IMR-90 (cell line): ENCODE data around the gene MARCKSL1. TPM values are rescaled to one million over a fixed set of nuclear protein-coding genes. Genes with fewer than 3 reads are reported as not detected.
A peak's percentile ranks its signal among the peaks of the same experiment; 100 is the strongest.

ENCODE experiments used
- ATAC-seq: fragments of 200-7000 bp; cut with Tn5 transposase; 2 replicates; pipeline ENCODE4 v1.9.1; 2020; ENCODE audit warnings: low read depth, mild to moderate bottlenecking, moderate library complexity
- BruUV-seq: library from RNA; stranded (reverse); fragments of 400-500 nt; replicated peaks from 2 replicates; lab custom pipeline; 2021; lab: Mats Ljungman, UMichigan
- CTCF ChIA-PET: fragments of 300-600 bp; formaldehyde crosslinking; extraction: SDS; loops from one replicate; lab custom pipeline; 2021; ENCODE audit warnings: antibody characterized with exemption; lab: Yijun Ruan, JAX
- POLR2A ChIA-PET: fragments of 300-600 bp; sonication (Branson Sonifier 250); formaldehyde crosslinking; loops from one replicate; lab custom pipeline; 2022; ENCODE audit warnings: antibody characterized with exemption; ENCODE audit not compliant: unreplicated experiment; lab: Charles Lee
- DNase-seq: peaks from one replicate; pipeline ENCODE4 v3.0.0; 2013
- H2AFZ ChIP-seq: replicated peaks from 2 replicates; pipeline ENCODE3; 2013; ENCODE audit warnings: low read length, mild to moderate bottlenecking; ENCODE audit not compliant: poor library complexity
- H2AK5ac ChIP-seq: 2 replicates; pipeline ENCODE4 v1.6.1; 2013; ENCODE audit warnings: low read depth, low read length, inconsistent platforms
- H2AK9ac ChIP-seq: replicated peaks from 2 replicates; pipeline ENCODE3; 2013; ENCODE audit warnings: mild to moderate bottlenecking, low read depth, low read length, moderate library complexity; ENCODE audit not compliant: poor library complexity
- H2BK120ac ChIP-seq: 2 replicates; pipeline ENCODE4 v1.6.1; 2013; ENCODE audit warnings: low read depth, low read length, inconsistent platforms
- H2BK15ac ChIP-seq: 3 replicates; pipeline ENCODE4 v1.6.1; 2013; ENCODE audit warnings: low read depth, low read length, inconsistent platforms
- H2BK20ac ChIP-seq: 2 replicates; pipeline ENCODE4 v1.6.1; 2013; ENCODE audit warnings: low read depth, mild to moderate bottlenecking, inconsistent platforms, low read length, moderate library complexity
- H2BK5ac ChIP-seq: 2 replicates; pipeline ENCODE4 v1.6.1; 2013; ENCODE audit warnings: mild to moderate bottlenecking, low read depth, low read length, inconsistent platforms; ENCODE audit not compliant: poor library complexity, severe bottlenecking
- H3K14ac ChIP-seq: replicated peaks from 2 replicates; pipeline ENCODE4 v1.6.1; 2013; ENCODE audit warnings: low read depth, low read length, inconsistent platforms
- H3K18ac ChIP-seq: 2 replicates; pipeline ENCODE4 v1.6.1; 2013; ENCODE audit warnings: low read depth, low read length, control low read depth
- H3K23ac ChIP-seq: 2 replicates; pipeline ENCODE4 v1.6.1; 2013; ENCODE audit warnings: low read depth, low read length, inconsistent platforms
- H3K27ac ChIP-seq: 2 replicates; pipeline ENCODE4 v1.5.1; 2013; ENCODE audit warnings: mild to moderate bottlenecking, control low read depth, low read length; ENCODE audit not compliant: insufficient read depth
- H3K27me3 ChIP-seq: 2 replicates; pipeline ENCODE4 v1.6.1; 2013; ENCODE audit warnings: low read length; ENCODE audit not compliant: control insufficient read depth, insufficient read depth
- H3K36me3 ChIP-seq: 2 replicates; pipeline ENCODE4 v1.6.1; 2013; ENCODE audit warnings: low read length, mixed read lengths; ENCODE audit not compliant: control insufficient read depth, insufficient read depth
- H3K4ac ChIP-seq: 2 replicates; pipeline ENCODE4 v1.6.1; 2013; ENCODE audit warnings: low read depth, low read length, inconsistent platforms
- H3K4me1 ChIP-seq: 2 replicates; pipeline ENCODE4 v1.6.1; 2013; ENCODE audit warnings: low read length, mixed read lengths; ENCODE audit not compliant: control insufficient read depth, insufficient read depth
- H3K4me2 ChIP-seq: 2 replicates; pipeline ENCODE4 v1.6.1; 2013; ENCODE audit warnings: low read depth, mild to moderate bottlenecking, control low read depth, low read length, moderate library complexity
- H3K4me3 ChIP-seq: 2 replicates; pipeline ENCODE4 v1.5.1; 2013; ENCODE audit warnings: low read depth, mild to moderate bottlenecking, control low read depth, low read length, moderate library complexity; ENCODE audit not compliant: insufficient read depth
- H3K56ac ChIP-seq: 2 replicates; pipeline ENCODE4 v1.6.1; 2013; ENCODE audit warnings: low read length, inconsistent platforms; ENCODE audit not compliant: insufficient read depth; ENCODE audit errors: extremely low read depth
- H3K79me1 ChIP-seq, 2 experiments: 2 replicates each; pipeline ENCODE4 v1.6.1; 2013; ENCODE audit warnings: low read length in 2 of 2, inconsistent platforms in 1 of 2, low read depth in 1 of 2
- H3K9ac ChIP-seq: 2 replicates; pipeline ENCODE4 v1.6.1; 2013; ENCODE audit warnings: low read depth, low read length, control low read depth
- H3K9me1 ChIP-seq: 2 replicates; pipeline ENCODE4 v1.6.1; 2013; ENCODE audit warnings: low read length, inconsistent platforms; ENCODE audit not compliant: insufficient read depth
- H3K9me3 ChIP-seq: 2 replicates; pipeline ENCODE4 v1.6.1; 2013; ENCODE audit warnings: low read length; ENCODE audit not compliant: control insufficient read depth, insufficient read depth
- H4K20me1 ChIP-seq: 2 replicates; pipeline ENCODE4 v1.6.1; 2013; ENCODE audit warnings: low read length, inconsistent platforms; ENCODE audit not compliant: insufficient read depth
- H4K5ac ChIP-seq: 2 replicates; pipeline ENCODE4 v1.6.1; 2013; ENCODE audit warnings: mild to moderate bottlenecking, low read depth, low read length, control low read depth
- H4K8ac ChIP-seq, 2 experiments: 2 replicates each; pipeline ENCODE4 v1.6.1; 2013; ENCODE audit warnings: low read depth in 2 of 2, low read length in 2 of 2, control low read depth in 1 of 2, inconsistent platforms in 1 of 2
- H4K91ac ChIP-seq: 2 replicates; pipeline ENCODE4 v1.6.1; 2013; ENCODE audit warnings: low read depth, low read length, inconsistent platforms; ENCODE audit not compliant: insufficient read depth
- CEBPB ChIP-seq: IDR thresholded peaks from 2 replicates; pipeline ENCODE4 v1.6.1; 2012; ENCODE audit warnings: low read depth, low read length, improper control_type of control experiment
- CHD1 ChIP-seq: IDR thresholded peaks from 2 replicates; pipeline ENCODE4 v1.6.1; 2012; ENCODE audit warnings: low read depth, low read length, improper control_type of control experiment
- FOS ChIP-seq: fragments of 150-350 bp; IDR thresholded peaks from 2 replicates; pipeline ENCODE4 v1.6.1; 2016; ENCODE audit warnings: low read depth, low read length
- MAZ ChIP-seq: IDR thresholded peaks from 2 replicates; pipeline ENCODE4 v1.6.1; 2012; ENCODE audit warnings: low read depth, mild to moderate bottlenecking, low read length, improper control_type of control experiment, moderate library complexity, borderline replicate concordance
- MXI1 ChIP-seq: IDR thresholded peaks from 2 replicates; pipeline ENCODE4 v1.6.1; 2012; ENCODE audit warnings: low read depth, mild to moderate bottlenecking, low read length, moderate library complexity, borderline replicate concordance
- RCOR1 ChIP-seq: IDR thresholded peaks from 2 replicates; pipeline ENCODE4 v1.6.1; 2012; ENCODE audit warnings: mild to moderate bottlenecking, low read length, improper control_type of control experiment; ENCODE audit not compliant: insufficient replicate concordance
- SMC3 ChIP-seq: fragments of 150-350 bp; IDR thresholded peaks from 2 replicates; pipeline ENCODE4 v1.6.1; 2016; ENCODE audit warnings: low read depth, mild to moderate bottlenecking, antibody characterized with exemption, low read length, moderate library complexity
- USF2 ChIP-seq: fragments of 150-350 bp; IDR thresholded peaks from 2 replicates; pipeline ENCODE4 v1.6.1; 2017; ENCODE audit warnings: mild to moderate bottlenecking, antibody characterized with exemption, low read length, low read depth
- WGBS, 2 experiments: methylation state at CpG; one replicate each; pipeline versions ENCODE4 v1.1.5 to v1.1.7; 2013; ENCODE audit warnings: missing lambda C conversion rate in 2 of 2; ENCODE audit not compliant: insufficient read length in 1 of 2; ENCODE audit errors: extremely low coverage in 2 of 2; 5-methylcytosine and 5-hydroxymethylcytosine counted together
- dilution Hi-C: fragments of 300-500 bp; cut with HindIII; formaldehyde crosslinking; loops from one replicate; pipeline ENCODE4 v1.14.3; 2018; ENCODE audit warnings: low sequenced_read_pairs; ENCODE audit not compliant: unreplicated experiment
- in situ Hi-C: fragments of 300-500 bp; cut with MboI; formaldehyde crosslinking; loops from 3 replicates; pipeline ENCODE4 v1.14.3; 2019; ENCODE audit warnings: low sequenced_read_pairs, inconsistent platforms, mixed read lengths
- intact Hi-C: fragments of 100-400 bp; cut with micrococcal nuclease; formaldehyde crosslinking; loops from 2 replicates; pipeline ENCODE4 v1.10.0; 2022
- polyA plus RNA-seq, 3 experiments: library from polyadenylated mRNA; depleted of rRNA; stranded (reverse); fragments of >200 nt; gene quantifications; 2 replicates each; pipeline ENCODE4 v1.2.3, GENCODE V29; 2012; ENCODE audit warnings: low replicate concordance in 1 of 3
- total RNA-seq: library from RNA; depleted of rRNA; stranded (reverse); fragments of >200 nt; gene quantifications from 2 replicates; pipeline ENCODE4 v1.2.3, GENCODE V29; 2012
- TF ChIP-seq, protein P1 (sequence below): conservative IDR thresholded peaks from 2 replicates; pipeline ENCODE4 v1.5.1; 2012; ENCODE audit warnings: mild to moderate bottlenecking, low read depth, low read length, improper control_type of control experiment

MARCKSL1 gene
- total and polyA plus RNA-seq, 2 of the 4 experiments (the other 2 are of a cell fraction), result 37.5 to 218 TPM

GRCh38 chr1:32353886-32354570 is 18.0 kb upstream of the MARCKSL1 start:
- CTCF ChIA-PET, result no interaction called here
- in situ Hi-C loops, result no loop called here

More at GRCh38 chr1:32353886-32354570, 18.0 kb upstream of the MARCKSL1 start:
- H2AK5ac ChIP-seq, result peak overlapping the region; percentile 94
- H2BK120ac ChIP-seq, result peak overlapping the region; percentile 68
- H4K5ac ChIP-seq, result peak overlapping the region; percentile 59
- peaks cover 8 to 30% of the 10 kb centered on the region in 2 experiments; a peak in 3 of 4 replicates for H3K79me1 ChIP-seq
- H2BK15ac ChIP-seq, result peak overlapping the region; percentile 80; the same call in 2 of the 3 replicates
- no peaks in the 10 kb centered on the region for H4K20me1 ChIP-seq
- no peaks in the 10 kb centered on the region for H3K27me3 ChIP-seq
- peaks cover 26% of the 10 kb centered on the region for H3K4me1 ChIP-seq
- POLR2A ChIA-PET, result no interaction called here
- H3K9me3 ChIP-seq, result no peaks in the 10 kb centered on the region
- peak overlapping the region; percentile 91 for H2AK9ac ChIP-seq
- peak; percentile 38 for ATAC-seq
- BruUV-seq, result no TSS peak
- dilution Hi-C loops (no loop called here), intact Hi-C loops (no loop called here)
- peak overlapping the region; percentile 93 for H4K91ac ChIP-seq
- peak overlapping the region; percentile 28 for H2AFZ ChIP-seq
- peak overlapping the region; percentile 87 for H3K9ac ChIP-seq
- H3K4ac ChIP-seq, result peak overlapping the region; percentile 79
- 0% methylated on average over 2 of the region's 2 CpGs; no CpG with 5 or more reads in 1 of the 2 experiments for WGBS, 2 experiments
- H3K27ac ChIP-seq, result peak overlapping the region; percentile 95
- TF ChIP-seq, protein P1, sequence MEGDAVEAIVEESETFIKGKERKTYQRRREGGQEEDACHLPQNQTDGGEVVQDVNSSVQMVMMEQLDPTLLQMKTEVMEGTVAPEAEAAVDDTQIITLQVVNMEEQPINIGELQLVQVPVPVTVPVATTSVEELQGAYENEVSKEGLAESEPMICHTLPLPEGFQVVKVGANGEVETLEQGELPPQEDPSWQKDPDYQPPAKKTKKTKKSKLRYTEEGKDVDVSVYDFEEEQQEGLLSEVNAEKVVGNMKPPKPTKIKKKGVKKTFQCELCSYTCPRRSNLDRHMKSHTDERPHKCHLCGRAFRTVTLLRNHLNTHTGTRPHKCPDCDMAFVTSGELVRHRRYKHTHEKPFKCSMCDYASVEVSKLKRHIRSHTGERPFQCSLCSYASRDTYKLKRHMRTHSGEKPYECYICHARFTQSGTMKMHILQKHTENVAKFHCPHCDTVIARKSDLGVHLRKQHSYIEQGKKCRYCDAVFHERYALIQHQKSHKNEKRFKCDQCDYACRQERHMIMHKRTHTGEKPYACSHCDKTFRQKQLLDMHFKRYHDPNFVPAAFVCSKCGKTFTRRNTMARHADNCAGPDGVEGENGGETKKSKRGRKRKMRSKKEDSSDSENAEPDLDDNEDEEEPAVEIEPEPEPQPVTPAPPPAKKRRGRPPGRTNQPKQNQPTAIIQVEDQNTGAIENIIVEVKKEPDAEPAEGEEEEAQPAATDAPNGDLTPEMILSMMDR, result no peak
- TF ChIP-seq SMC3 (no peak), USF2 (no peak), CHD1 (no peak), MAZ (peak; percentile 38; the same call in 1 of the 2 replicates), RCOR1 (peak; percentile 74), MXI1 (peak; percentile 29; the same call in 1 of the 2 replicates), FOS (no peak), CEBPB (peak; percentile 72)
- peaks cover 18% of the 10 kb centered on the region for H3K9me1 ChIP-seq
- peak; percentile 85 for DNase-seq
- H3K18ac ChIP-seq, result peak overlapping the region; percentile 32
- peak overlapping the region; percentile 81 for H3K14ac ChIP-seq
- peak overlapping the region; percentile 63; the same call in 1 of the 2 replicates for H2BK20ac ChIP-seq
- no peak overlapping the region for H3K4me3 ChIP-seq
- peak overlapping the region; percentile 2; the same call in 1 of the 2 replicates for H3K4me2 ChIP-seq
- H3K36me3 ChIP-seq, result peaks cover 6% of the 10 kb centered on the region; the same call in 1 of the 2 replicates
- peak overlapping the region; percentile 81 for H2BK5ac ChIP-seq
- H3K56ac ChIP-seq, result peak overlapping the region; percentile 1; the same call in 1 of the 2 replicates
- peak overlapping the region; percentile 28; the same call in 1 of the 2 replicates for H3K23ac ChIP-seq
- peak overlapping the region; percentile 75 to 85 for H4K8ac ChIP-seq
